GM23248 (cell line): ENCODE measurements around the gene ADGRL3. TPM values are rescaled to one million over a fixed set of nuclear protein-coding genes. Genes with fewer than 3 reads are reported as not detected.

Source experiments
- DNase-seq: peaks from one replicate; pipeline ENCODE4 v3.0.0-alpha.2; 2015
- H2AFZ ChIP-seq: fragments of 200-600 bp; sonication (generic); 2 replicates; pipeline ENCODE4 v1.6.1; 2016; ENCODE audit warnings: antibody characterized with exemption
- H3F3A ChIP-seq: fragments of 200-600 bp; sonication (generic); 2 replicates; pipeline ENCODE4 v1.6.1; 2016; ENCODE audit warnings: mild to moderate bottlenecking, antibody characterized with exemption, mixed run types; ENCODE audit not compliant: insufficient read depth
- H3K27ac ChIP-seq: fragments of 200-600 bp; sonication (generic); 2 replicates; pipeline ENCODE4 v1.5.1; 2016; ENCODE audit warnings: mild to moderate bottlenecking
- H3K27me3 ChIP-seq: fragments of 200-600 bp; sonication (generic); replicated peaks from 2 replicates; pipeline ENCODE4 v1.6.1; 2016; ENCODE audit warnings: mild to moderate bottlenecking; ENCODE audit not compliant: insufficient read depth
- H3K36me3 ChIP-seq: fragments of 200-600 bp; sonication (generic); 2 replicates; pipeline ENCODE4 v1.6.1; 2016; ENCODE audit warnings: low read depth, mild to moderate bottlenecking
- H3K4me1 ChIP-seq: fragments of 200-600 bp; sonication (generic); 2 replicates; pipeline ENCODE4 v1.6.1; 2016; ENCODE audit warnings: mild to moderate bottlenecking; ENCODE audit not compliant: insufficient read depth
- H3K4me2 ChIP-seq: fragments of 200-600 bp; sonication (generic); one replicate; pipeline ENCODE4 v1.6.1; 2016; ENCODE audit warnings: mild to moderate bottlenecking; ENCODE audit not compliant: unreplicated experiment
- H3K4me3 ChIP-seq: fragments of 200-600 bp; sonication (generic); 2 replicates; pipeline ENCODE4 v1.5.1; 2016; ENCODE audit warnings: mild to moderate bottlenecking
- H3K79me2 ChIP-seq: fragments of 200-600 bp; sonication (generic); 2 replicates; pipeline ENCODE4 v1.6.1; 2016; ENCODE audit warnings: mild to moderate bottlenecking; ENCODE audit not compliant: insufficient read depth
- H3K9ac ChIP-seq: fragments of 200-600 bp; sonication (generic); 2 replicates; pipeline ENCODE4 v1.6.1; 2016; ENCODE audit warnings: mild to moderate bottlenecking
- H3K9me2 ChIP-seq: fragments of 200-600 bp; sonication (generic); 2 replicates; pipeline ENCODE4 v1.6.1; 2016; ENCODE audit warnings: mixed run types, mild to moderate bottlenecking, moderate library complexity; ENCODE audit not compliant: insufficient read depth
- H3K9me3 ChIP-seq: fragments of 200-600 bp; sonication (generic); one replicate; pipeline ENCODE4 v1.6.1; 2017; ENCODE audit warnings: low read depth
- H4K20me1 ChIP-seq: fragments of 200-600 bp; sonication (generic); 2 replicates; pipeline ENCODE4 v1.6.0; 2016; ENCODE audit not compliant: insufficient read depth
- EZH2 ChIP-seq: fragments of 200-600 bp; sonication (generic); IDR thresholded peaks from 2 replicates; pipeline ENCODE4 v1.6.1; 2018; ENCODE audit warnings: antibody characterized with exemption, mild to moderate bottlenecking; ENCODE audit not compliant: insufficient read depth, poor library complexity, severe bottlenecking
- EZH2phosphoT487 ChIP-seq: fragments of 200-600 bp; sonication (generic); IDR thresholded peaks from 2 replicates; pipeline ENCODE4 v1.6.1; 2018; ENCODE audit warnings: antibody characterized with exemption, moderate library complexity, mild to moderate bottlenecking, low read depth; ENCODE audit not compliant: insufficient read depth
- WGBS, 2 experiments: methylation state at CpG; one replicate each; pipeline ENCODE4 v1.1.6; 2015 to 2017; ENCODE audit warnings: low lambda C conversion rate in 2 of 2, low coverage in 1 of 2; ENCODE audit errors: missing lambda C conversion rate in 2 of 2; 5-methylcytosine and 5-hydroxymethylcytosine counted together
- in situ Hi-C: fragments of 300-500 bp; cut with MboI; formaldehyde crosslinking; loops from 2 replicates; pipeline ENCODE4 v1.15.0; 2020
- polyA plus RNA-seq: library from polyadenylated mRNA; unstranded; fragments of >200 nt; fragmentation: Nextera tagmentation; extraction: Ambion mirVana; gene quantifications from 2 replicates; pipeline ENCODE4 v1.2.1, GENCODE V29; 2016
- total RNA-seq: library from RNA; depleted of rRNA; stranded (reverse); fragments of >200 nt; shearing (Covaris generic); gene quantifications from 2 replicates; pipeline ENCODE4 v1.2.3, GENCODE V29; 2014

ADGRL3 gene
- total and polyA plus RNA-seq, 2 experiments from 2014 or later: not detected

- in situ Hi-C loops: no loop called here
- Histone ChIP-seq H3K4me3 (no peak overlapping the region), H3K79me2 (no peaks in the 10 kb centered on the region), H3K36me3 (no peaks in the 10 kb centered on the region), H2AFZ (no peak overlapping the region), H3K27me3 (no peaks in the 10 kb centered on the region), H3K27ac (no peak overlapping the region), H3K4me1 (no peaks in the 10 kb centered on the region), H4K20me1 (no peaks in the 10 kb centered on the region), H3K9me2 (no peaks in the 10 kb centered on the region), H3F3A (no peaks in the 10 kb centered on the region), H3K9me3 (peaks cover 3% of the 10 kb centered on the region), H3K9ac (no peak overlapping the region), H3K4me2 (no peak overlapping the region)
- 18 to 21% methylated on average over 2 of the region's 2 CpGs for WGBS, 2 experiments
- TF ChIP-seq EZH2 (no peak), EZH2phosphoT487 (no peak)
- no peak for DNase-seq
These were observed 599.7 kb downstream of the ADGRL3 start for GRCh38 chr4:61799794-61800193.

- Histone ChIP-seq H3K27me3 (no peaks in the 10 kb centered on the region), H3K27ac (no peak overlapping the region), H3K9ac (no peak overlapping the region), H4K20me1 (no peaks in the 10 kb centered on the region), H3K9me2 (no peaks in the 10 kb centered on the region), H3K4me2 (no peak overlapping the region), H3K4me1 (no peaks in the 10 kb centered on the region), H3K79me2 (no peaks in the 10 kb centered on the region), H3K9me3 (peaks cover 3% of the 10 kb centered on the region), H3K4me3 (no peak overlapping the region), H3F3A (no peaks in the 10 kb centered on the region), H3K36me3 (no peaks in the 10 kb centered on the region), H2AFZ (no peak overlapping the region)
- TF ChIP-seq EZH2: no peak
- no peak for TF ChIP-seq EZH2phosphoT487
- in situ Hi-C loops: no loop called here
- DNase-seq: no peak
- WGBS, 2 experiments: 62 to 63% methylated on average over 2 of the region's 2 CpGs
These were observed 605.1 kb downstream of the ADGRL3 start for GRCh38 chr4:61805227-61805626.

- H3K4me1 ChIP-seq: no peaks in the 10 kb centered on the region
- H3K9me2 ChIP-seq: no peaks in the 10 kb centered on the region
- H3K9ac ChIP-seq: no peak overlapping the region
- no peak overlapping the region for H3K27ac ChIP-seq
- no peak overlapping the region for H2AFZ ChIP-seq
- H3K27me3 ChIP-seq: no peaks in the 10 kb centered on the region
- WGBS, 2 experiments: 17 to 20% methylated on average over 2 of the region's 2 CpGs
- no peak overlapping the region for H3K4me2 ChIP-seq
- TF ChIP-seq EZH2 (no peak), EZH2phosphoT487 (no peak)
- in situ Hi-C loops: no loop called here
- H3K79me2 ChIP-seq: no peaks in the 10 kb centered on the region
- H3F3A ChIP-seq: no peaks in the 10 kb centered on the region
- no peak overlapping the region for H3K4me3 ChIP-seq
- H3K9me3 ChIP-seq: peaks cover 3% of the 10 kb centered on the region
- no peak for DNase-seq
- no peaks in the 10 kb centered on the region for H3K36me3 ChIP-seq
- no peaks in the 10 kb centered on the region for H4K20me1 ChIP-seq
These were observed 605.9 kb downstream of the ADGRL3 start for GRCh38 chr4:61805979-61806378.

GRCh38 chr4:61812171-61812570, 612.0 kb downstream of the ADGRL3 start:
- Histone ChIP-seq H2AFZ (no peak overlapping the region), H3K9me3 (no peaks in the 10 kb centered on the region), H3K27ac (no peak overlapping the region), H3K27me3 (no peaks in the 10 kb centered on the region), H3K4me2 (no peak overlapping the region), H3K4me1 (no peaks in the 10 kb centered on the region), H3K36me3 (no peaks in the 10 kb centered on the region), H3K4me3 (no peak overlapping the region), H4K20me1 (no peaks in the 10 kb centered on the region), H3K9ac (no peak overlapping the region), H3F3A (no peaks in the 10 kb centered on the region), H3K79me2 (no peaks in the 10 kb centered on the region), H3K9me2 (no peaks in the 10 kb centered on the region)
- TF ChIP-seq EZH2 (no peak), EZH2phosphoT487 (no peak)
- WGBS, 2 experiments: 0% methylated on average over 2 of the region's 2 CpGs
- DNase-seq: no peak
- in situ Hi-C loops: no loop called here

- no peaks in the 10 kb centered on the region for H3K9me3 ChIP-seq
- no peaks in the 10 kb centered on the region for H4K20me1 ChIP-seq
- no peak overlapping the region for H3K27ac ChIP-seq
- no peaks in the 10 kb centered on the region for H3K9me2 ChIP-seq
- WGBS, 2 experiments: 18 to 27% methylated on average over 4 of the region's 4 CpGs
- H3K36me3 ChIP-seq: no peaks in the 10 kb centered on the region
- TF ChIP-seq EZH2 (no peak), EZH2phosphoT487 (no peak)
- no peak overlapping the region for H3K9ac ChIP-seq
- H3F3A ChIP-seq: no peaks in the 10 kb centered on the region
- no peaks in the 10 kb centered on the region for H3K4me1 ChIP-seq
- no peaks in the 10 kb centered on the region for H3K79me2 ChIP-seq
- H3K4me3 ChIP-seq: no peak overlapping the region
- no peak overlapping the region for H3K4me2 ChIP-seq
- H2AFZ ChIP-seq: no peak overlapping the region
- in situ Hi-C loops: no loop called here
- DNase-seq: no peak
- no peaks in the 10 kb centered on the region for H3K27me3 ChIP-seq
These were observed 616.9 kb downstream of the ADGRL3 start for GRCh38 chr4:61817071-61817470.
